GM18870 (cell line): ENCODE data around the gene OLA1.

Experiments
- ATAC-seq: cut with Tn5 transposase; IDR thresholded peaks from one replicate; pipeline ENCODE4 v1.9.1; 2021; ENCODE audit warnings: moderate library complexity; ENCODE audit not compliant: unreplicated experiment

OLA1 gene

DNA sequence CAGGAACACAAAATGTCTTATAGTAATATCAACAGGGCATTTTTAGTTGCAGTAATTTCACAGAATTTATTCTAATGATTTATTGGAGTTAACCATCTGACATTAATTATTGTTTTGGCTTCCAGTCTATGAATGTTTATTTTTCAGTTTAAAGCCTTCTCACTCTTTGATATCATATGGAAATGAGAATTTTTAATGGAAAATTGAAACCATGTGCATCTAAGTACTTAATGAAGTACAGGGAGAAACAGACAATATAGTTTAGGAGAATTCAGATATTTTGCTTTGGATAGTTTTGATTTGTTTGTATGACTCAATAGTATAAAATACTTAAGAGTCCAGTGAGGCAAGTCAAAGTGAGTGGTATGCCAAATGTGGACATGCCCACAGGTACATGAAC lies 126.1 kb downstream of the OLA1 start:
- no peak for ATAC-seq

DNA sequence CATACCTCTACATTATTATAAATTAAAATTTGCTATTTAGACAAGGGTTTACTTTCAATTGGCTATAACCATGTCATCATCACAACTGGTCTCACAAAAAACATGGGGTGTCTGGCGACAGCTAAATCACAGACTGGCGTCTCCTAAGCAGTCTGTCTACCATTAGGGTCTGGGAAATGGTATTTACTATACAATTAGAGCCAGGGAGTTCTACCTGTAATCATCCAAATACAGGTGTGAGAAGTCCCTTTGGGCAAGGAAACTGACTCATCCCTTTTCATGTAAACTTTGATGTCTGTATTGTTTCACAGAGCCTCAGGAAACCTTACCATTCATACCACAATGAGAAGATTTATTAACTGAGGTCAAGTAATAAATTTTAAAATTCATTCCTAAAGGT lies 126.7 kb downstream of the OLA1 start:
- ATAC-seq: no peak

DNA sequence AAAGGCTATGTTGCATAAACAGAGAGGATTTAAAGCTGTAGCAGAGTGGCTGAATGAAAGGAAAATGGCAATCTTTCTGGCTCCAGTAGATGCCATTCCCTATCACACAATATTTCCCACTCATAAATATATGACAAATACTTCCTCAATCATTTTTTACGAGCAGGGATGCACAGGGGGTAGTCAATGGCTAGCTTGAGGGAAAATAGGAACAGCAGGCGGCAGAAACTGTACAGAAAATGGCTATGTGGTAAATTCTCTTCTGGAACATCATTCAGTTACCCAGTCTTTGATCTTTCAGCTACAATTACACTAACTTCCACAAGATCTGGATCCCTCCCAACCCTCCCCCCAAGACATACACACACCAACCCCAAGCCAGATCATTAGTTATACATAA lies 127.2 kb downstream of the OLA1 start:
- ATAC-seq: no peak

DNA sequence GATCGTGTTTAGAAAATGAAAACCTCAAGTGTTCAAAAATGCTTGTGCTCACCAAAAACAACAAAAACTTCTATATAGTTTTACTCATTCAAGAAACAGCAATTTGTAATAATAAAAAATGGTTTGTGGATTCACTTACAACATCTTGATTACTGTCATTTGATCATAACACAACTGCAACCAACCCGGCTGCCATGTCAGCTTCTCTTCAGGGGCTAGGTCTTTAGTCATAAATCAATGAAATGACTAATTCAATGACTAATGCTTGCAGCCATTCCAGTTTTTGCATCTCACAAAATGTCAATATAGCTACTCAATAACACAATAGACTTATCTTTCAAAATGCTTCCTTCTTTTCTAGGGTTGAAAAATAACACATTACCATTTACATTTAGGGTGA lies 128.0 kb downstream of the OLA1 start:
- no peak for ATAC-seq

DNA sequence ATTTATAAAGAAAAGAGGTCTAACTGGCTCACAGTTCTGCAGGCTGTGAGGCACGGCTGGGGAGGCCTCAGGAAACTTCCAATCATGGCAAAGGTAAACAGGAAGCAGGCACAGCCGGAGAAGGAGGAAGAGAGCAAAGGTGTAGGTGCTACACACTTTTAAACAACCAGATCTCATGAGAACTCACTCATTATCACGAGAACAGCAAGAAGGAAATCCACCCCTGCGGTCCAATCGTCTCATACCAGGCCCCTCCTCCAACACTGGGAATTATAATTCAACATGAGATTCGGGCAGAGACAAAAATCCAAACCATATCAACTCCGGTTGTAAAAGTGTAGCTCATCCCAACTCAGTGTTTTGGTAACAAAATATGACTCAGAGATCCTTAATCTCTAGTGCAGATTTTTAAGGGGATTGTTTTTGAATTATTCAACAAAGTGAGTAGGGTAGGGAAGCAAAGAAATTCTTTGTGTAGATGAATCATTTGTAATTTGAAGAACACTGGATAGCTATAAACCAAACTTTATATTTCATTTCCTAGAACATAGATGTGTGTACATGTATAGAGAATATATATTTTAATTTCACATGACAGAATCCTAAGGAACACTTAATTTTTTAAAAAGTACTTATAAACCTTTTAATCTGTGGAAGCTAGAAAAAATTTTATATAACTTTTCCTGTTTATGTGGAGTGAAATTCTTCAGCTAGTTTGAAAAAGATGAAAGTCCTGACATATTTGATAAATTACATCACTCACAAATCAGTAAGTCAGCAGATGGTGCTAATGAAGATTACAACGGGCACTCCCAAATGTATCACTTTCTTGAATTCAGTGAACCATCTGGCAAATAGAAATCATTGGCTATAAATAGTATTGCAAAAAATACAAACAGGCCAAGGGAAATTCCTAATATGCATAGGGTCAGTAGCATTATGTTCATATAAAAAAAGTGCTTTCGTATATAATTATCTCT lies 130.1 kb downstream of the OLA1 start:
- ATAC-seq: no peak

DNA sequence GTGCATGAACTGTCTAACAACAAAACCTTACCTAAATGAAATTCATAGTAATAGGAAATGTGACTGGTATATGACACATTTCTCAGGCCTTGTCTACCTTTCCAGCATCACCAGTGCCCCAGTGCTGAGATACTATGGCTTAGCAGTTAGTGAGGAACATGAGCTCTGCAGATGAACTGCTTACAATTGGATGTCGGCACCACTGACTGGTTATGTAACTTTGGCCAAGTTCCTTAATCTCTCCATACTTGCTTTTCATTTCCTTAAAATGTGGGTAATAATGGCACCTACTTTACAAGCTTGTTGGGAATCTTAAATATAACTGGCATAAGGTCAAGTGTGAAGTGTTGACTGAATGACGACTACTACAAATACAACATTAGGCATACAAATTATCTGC lies 136.3 kb downstream of the OLA1 start:
- ATAC-seq: no peak

DNA sequence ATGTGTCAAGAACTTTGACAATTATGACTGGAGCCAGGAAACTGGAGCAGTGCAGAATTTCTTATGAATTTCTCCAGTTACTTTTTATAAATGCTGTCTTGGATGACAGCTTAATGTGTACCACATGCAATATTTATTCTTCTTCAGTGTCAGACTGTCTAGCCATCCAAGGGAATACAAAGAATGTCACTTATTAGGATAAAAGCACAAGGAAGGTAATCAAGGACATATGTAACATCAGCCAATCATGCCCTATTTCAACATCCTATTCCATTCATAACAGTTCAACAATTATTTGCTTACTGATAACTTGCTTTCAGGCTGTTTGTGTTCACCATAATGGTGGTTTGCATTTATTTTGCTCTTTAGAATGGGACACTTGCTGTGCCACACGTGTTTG lies 139.8 kb downstream of the OLA1 start:
- no peak for ATAC-seq

DNA sequence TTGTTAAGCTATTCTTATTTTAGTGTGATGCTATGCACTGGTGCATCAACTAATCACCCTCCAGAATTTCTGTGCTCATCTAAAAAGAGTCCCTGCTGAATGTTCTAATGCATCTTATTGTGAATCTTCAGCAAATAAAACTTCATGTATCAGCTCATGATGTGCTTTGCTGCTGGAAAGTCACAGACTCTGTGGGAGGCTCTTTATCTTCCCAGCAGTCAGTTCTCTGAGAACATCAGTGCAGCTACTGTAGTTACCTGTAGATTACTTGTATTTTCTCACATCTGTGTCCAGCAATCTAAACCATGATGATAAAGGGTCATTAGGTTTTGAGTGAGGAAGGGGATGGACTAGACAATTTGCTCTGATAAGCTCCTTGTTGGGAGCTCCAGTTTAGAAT lies 141.6 kb downstream of the OLA1 start:
- no peak for ATAC-seq

DNA sequence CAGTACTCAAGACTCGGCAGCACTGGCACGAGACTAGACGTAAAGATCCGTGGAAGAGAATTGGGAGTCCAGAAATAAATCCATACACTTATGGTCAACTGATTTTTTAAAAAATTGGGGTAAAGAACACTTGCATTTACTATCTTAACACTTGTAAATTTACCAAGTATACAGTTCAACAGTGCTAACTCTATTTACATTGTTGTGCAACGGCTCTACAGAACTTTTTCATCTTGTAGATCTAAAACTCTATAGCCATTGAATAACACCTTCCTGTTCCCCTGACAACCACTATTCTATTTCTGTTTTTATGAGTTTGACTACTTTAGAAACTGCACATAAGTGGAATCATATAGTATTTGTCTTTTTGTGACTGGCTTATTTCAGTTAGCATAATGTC lies 153.8 kb downstream of the OLA1 start:
- no peak for ATAC-seq

DNA sequence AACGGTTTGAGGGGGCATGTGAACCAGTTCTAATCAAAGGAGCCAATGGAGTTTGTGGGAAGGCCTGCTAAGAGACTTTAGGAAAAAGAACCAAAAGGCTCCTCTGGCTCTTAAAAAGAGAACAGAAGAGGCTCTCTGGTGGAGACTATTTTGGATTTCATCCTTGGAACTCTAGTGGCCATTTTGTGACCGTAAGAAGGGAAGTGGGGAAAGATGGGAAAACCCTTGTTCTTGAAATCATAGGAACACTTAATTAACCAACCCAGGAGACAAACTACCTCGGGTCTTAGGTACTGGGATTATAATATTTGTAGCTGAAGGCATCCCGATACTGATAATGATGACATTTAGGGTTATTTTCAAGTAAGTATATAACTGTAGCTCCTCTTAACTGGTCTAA lies 157.9 kb downstream of the OLA1 start:
- ATAC-seq: no peak

DNA sequence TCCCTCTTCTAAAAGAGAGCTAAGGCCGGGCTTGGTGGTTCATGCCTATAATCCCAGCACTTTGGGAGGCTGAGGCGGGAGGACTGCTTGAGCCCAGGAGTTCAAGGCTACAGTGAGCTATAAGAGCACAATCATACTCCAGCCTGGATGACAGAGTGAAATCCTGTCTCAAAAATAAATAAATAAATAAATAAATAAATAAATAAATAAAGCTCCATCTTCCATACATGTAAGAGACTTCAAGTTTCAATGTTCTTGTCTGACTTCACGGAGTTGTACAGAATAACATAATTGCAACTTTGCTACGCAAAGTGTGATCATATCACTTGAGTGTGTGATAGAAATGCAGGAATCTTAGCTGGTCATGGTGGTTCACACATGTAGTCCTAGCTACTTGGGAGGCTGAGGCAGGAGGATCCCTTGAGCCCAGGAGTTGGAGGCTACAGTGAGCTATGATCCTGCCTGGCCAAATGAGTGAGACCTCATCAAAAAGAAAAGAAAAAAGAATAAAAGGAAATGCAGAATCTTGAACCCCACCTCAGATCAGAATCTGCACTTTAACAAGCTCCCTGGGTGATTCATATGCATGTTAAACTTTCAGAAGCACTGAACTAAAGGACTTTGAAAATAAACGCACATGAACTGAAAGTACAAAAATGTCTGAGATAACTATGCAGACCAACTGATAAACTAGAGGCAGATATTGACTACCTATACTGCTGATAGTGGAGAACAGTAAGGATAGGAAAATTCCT lies 159.4 kb downstream of the OLA1 start:
- ATAC-seq: no peak

DNA sequence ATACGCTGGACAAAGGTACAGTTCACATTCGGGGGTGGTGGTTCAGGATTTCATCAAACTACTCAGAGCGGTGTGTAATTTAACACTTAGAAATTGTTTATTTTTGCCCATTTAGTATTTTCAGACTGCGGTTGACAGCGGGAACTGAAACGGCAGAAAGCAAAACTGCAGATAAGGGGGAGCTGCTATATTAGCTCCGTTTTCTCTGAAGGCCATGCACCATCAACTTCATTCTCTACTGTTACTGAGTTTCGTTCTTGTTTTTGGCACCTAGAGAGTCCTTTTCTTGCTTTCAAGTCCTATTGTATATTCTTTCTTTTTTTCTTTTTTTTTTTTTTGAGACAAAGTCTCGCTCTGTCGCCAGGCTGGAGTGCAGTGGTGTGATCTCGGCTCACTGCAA lies 161.6 kb downstream of the OLA1 start:
- ATAC-seq: no peak

DNA sequence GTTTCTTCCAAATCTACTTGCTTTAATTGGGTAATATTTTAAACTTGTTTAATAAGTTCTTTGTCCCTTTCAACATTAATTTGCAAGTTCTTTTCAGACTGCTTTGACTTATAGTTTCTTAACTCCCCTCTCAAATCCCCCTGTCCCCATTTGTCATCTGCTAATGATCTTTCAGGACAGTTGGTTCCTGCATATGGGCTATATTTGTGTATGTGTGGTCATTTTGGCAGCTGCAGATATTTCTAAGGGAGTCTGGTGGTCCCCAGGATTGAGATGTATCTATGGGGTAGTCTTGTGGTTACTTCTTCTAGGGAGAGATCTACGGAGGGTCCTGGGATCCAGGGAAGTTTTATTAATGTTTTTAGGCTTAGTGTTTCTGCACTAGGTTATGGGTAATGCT lies 162.6 kb downstream of the OLA1 start:
- no peak for ATAC-seq

DNA sequence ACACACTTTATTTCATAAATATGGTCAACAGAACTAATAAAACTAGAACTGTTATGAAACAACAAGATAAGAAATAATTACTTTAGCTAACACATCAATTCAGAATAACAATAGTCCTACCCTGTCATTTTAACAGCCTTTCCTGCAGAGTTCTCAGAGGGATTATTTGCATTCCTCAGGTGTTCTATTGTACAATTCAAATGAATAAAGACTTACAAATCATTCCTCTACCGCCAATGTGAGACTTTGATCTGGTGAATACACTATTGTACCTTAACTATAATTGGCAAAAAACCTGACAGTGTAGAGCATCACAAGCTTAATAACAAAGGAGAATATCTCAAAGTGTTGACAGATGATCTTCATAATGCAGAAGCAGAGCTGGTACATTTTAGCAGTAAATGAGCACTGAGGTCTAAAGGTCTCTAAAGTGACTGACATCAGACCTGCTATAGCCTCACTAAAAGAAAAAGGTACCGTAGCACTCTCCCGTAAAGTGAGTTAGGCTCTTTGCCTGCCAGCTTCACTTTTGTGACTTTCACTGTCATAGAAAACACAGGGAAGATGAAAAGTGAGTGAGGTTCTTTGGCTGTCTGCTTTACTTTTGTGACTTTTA lies 164.4 kb downstream of the OLA1 start:
- ATAC-seq: no peak

DNA sequence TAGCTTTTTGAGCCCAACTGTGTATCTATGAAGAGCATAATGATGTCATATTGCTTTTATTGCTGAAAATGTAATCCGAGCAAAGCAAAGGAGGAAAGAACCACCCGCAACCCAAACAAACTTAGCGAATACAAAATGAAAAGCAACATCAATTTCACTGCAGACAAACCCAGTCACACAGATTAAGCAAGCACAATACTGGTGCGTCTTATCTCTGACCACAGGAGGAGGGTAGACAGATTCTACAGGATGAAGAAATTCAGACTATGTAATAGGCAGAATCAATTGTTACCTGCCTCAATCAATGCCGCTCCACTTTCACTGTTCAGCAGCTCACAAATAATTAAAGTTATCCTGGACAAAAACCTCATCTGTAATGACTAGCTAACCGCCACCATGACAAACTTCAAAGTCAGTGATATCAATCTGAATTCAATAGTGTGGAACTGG lies 167.6 kb downstream of the OLA1 start:
- no peak for ATAC-seq

DNA sequence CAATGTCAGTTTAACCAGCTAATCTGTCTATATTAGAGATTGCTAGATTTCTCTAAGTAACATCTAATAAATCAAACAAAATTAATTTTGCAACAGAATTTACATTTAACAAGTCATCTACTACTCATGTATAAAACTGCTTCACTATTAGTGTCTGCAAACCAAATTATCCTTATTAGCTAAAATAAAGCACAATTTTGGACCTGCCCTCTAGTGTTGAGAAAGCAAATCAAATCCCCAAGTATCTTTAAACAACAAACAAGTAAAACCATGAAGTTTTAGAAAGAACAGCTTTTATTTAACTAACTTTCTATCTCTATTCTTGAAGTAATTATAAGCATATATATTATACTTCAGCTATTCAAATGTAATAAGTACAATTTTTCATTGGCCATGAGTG lies 170.1 kb downstream of the OLA1 start:
- no peak for ATAC-seq

DNA sequence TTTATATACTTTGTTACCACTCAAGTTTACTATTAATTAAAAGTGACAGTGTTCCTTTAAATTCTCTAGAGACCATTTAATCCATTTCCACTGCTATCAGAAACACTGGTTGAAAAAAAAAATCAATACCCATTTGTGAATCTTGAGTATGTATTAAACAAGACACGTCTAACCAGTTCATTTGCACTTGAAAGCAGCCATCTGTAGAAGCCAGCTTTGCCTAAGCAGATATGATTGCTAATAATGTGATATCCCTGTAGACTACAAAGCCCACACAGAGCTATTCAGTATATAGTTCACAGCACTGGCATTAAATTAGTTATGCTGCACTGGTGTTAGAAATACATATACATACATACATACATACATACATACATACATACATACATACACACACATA lies 171.4 kb downstream of the OLA1 start:
- no peak for ATAC-seq

DNA sequence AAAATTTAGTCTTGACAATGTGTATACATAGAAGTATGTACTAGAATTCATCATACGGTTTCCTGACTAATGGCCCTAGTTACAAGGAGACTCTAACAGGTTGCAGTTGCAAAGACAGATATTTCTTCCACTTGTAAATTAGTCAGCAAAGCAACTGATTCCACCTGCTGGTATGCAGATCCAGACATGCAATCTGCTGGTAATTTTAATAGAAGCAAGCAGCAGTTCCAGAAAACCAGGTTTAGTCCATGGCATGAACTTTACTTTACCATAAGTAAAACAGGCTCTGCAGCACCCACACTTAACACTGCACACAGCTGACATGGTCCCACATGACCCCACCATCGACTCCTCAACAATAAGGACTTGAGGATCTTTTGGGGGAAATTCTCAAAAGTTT lies 172.3 kb downstream of the OLA1 start:
- ATAC-seq: no peak

DNA sequence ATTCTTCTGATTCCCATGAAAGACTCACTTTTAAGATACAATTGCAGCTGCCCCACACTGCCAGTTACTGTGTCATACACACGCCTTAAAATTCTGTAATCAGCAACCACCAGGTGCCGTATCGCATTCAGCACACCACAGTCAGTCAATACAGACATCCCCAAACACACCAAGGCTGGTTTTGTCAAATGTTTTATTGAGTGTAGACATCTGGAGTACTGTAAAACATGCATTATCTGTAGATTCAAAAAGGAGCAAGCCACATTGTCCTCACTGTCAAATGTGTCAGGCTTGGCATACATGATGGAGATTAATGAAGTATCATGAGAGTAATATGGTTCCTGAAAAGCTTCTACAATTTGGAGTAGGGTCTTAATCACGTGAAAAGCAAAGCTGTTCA lies 173.5 kb downstream of the OLA1 start:
- ATAC-seq: no peak

DNA sequence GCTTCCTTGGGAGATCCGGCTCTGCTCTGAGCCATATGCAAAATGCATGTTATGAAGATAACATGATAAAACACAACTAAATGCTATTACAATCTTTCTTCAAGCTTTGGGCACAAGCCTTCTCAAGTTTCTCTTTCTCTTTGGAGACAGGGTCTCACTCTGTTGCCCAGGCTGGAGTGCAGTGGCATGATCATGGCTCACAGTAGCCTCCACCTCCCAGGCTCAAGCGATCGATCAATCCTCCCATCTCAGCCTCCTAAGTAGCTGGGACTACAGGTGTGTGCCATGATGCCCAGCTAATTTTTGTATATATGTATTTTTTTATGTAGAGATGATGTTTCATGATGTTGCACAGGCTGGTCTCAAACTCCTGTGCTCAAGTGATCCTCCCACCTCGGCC lies 175.5 kb downstream of the OLA1 start:
- ATAC-seq: no peak

DNA sequence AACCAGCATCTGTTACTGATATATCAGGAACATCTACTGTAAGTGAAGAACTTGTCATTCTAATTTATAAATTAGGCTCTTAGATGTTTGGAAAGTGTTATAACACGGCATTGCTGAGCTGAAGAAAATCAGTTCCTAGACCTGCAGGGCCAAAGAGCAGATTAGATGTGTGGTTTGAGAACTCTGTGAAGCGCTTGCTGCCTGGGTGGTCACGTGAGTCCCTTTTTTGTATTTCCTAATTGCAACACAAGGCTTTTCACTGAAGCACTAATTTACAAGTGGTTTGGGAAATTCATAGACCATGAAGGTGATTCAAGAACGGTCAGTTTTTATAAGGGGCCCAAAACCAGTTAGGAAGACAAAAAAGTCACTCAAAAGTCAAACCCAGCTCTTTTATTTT lies 176.3 kb downstream of the OLA1 start:
- no peak for ATAC-seq

DNA sequence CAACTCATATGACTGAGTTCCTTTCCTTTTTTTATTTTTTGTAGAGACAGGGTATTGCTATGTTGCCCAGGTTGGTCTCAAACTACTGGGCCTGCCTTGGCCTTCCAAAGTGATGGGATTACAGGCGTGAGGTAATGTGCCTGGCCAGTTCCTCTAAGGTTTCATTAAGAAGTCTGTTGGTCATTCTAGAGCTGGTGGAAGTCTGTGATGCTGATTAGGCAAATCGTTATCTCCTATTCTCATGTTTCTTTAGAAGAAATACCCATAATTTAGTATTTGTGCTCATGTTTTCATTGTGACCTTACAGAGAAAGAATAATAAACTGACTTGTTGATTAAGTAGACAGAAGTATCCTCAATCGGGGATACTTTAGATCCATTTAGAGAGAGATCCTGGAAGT lies 177.0 kb downstream of the OLA1 start:
- ATAC-seq: no peak
